Smooth muscle cell (in vitro differentiated cells): ENCODE measurements around the gene MED10. TPM values are rescaled to one million over a fixed set of nuclear protein-coding genes. Genes with fewer than 3 reads are reported as not detected.

Source experiments
- DNase-seq: peaks from one replicate; lab custom pipeline; 2025; ENCODE audit not compliant: unreplicated experiment; lab: John Stamatoyannopoulos, UW
- H2AFZ ChIP-seq: fragments of 200-600 bp; sonication (generic); 2 replicates; pipeline ENCODE4 v1.6.0; 2016; ENCODE audit warnings: antibody characterized with exemption, low read depth, mild to moderate bottlenecking
- H3F3A ChIP-seq: fragments of 200-600 bp; sonication (generic); 2 replicates; pipeline ENCODE4 v1.6.0; 2017; ENCODE audit warnings: antibody characterized with exemption, low read depth
- H3K27ac ChIP-seq: fragments of 200-600 bp; sonication (generic); 2 replicates; pipeline ENCODE4 v1.5.1; 2016; ENCODE audit warnings: low read depth, mild to moderate bottlenecking
- H3K27me3 ChIP-seq: fragments of 200-600 bp; sonication (generic); 2 replicates; pipeline ENCODE4 v1.6.1; 2016; ENCODE audit warnings: low read depth, mild to moderate bottlenecking
- H3K36me3 ChIP-seq: fragments of 200-600 bp; sonication (generic); 2 replicates; pipeline ENCODE4 v1.5.1; 2016; ENCODE audit warnings: low read depth
- H3K4me1 ChIP-seq: fragments of 200-600 bp; sonication (generic); 2 replicates; pipeline ENCODE4 v1.5.1; 2016; ENCODE audit warnings: low read depth
- H3K4me2 ChIP-seq: fragments of 200-600 bp; sonication (generic); 2 replicates; pipeline ENCODE4 v1.6.0; 2016; ENCODE audit warnings: mild to moderate bottlenecking
- H3K4me3 ChIP-seq: fragments of 200-600 bp; sonication (generic); 2 replicates; pipeline ENCODE4 v1.5.1; 2016; ENCODE audit warnings: mild to moderate bottlenecking
- H3K79me2 ChIP-seq: fragments of 200-600 bp; sonication (generic); 2 replicates; pipeline ENCODE4 v1.6.0; 2016; ENCODE audit warnings: low read depth, mild to moderate bottlenecking
- H3K9ac ChIP-seq: fragments of 200-600 bp; sonication (generic); 2 replicates; pipeline ENCODE4 v1.6.0; 2016; ENCODE audit warnings: low read depth
- H3K9me3 ChIP-seq: fragments of 200-600 bp; sonication (generic); replicated peaks from 2 replicates; pipeline ENCODE4 v1.5.1; 2016; ENCODE audit warnings: low read depth
- H4K20me1 ChIP-seq: fragments of 200-600 bp; sonication (generic); 2 replicates; pipeline ENCODE4 v1.6.0; 2016; ENCODE audit warnings: low read depth
- WGBS: methylation state at CpG from one replicate; pipeline ENCODE4 v1.1.7; 2016; ENCODE audit warnings: low lambda C conversion rate; 5-methylcytosine and 5-hydroxymethylcytosine counted together
- polyA plus RNA-seq: library from polyadenylated mRNA; unstranded; fragments of >200 nt; fragmentation: Nextera tagmentation; extraction: Ambion mirVana; gene quantifications from 2 replicates; pipeline ENCODE4 v1.2.1, GENCODE V29; 2016
- total RNA-seq: library from RNA; depleted of rRNA; stranded (reverse); fragments of >200 nt; gene quantifications from 2 replicates; pipeline ENCODE4 v1.2.3, GENCODE V29; 2014
- TF ChIP-seq, protein P1 (sequence below): fragments of 200-600 bp; sonication (generic); IDR thresholded peaks from 2 replicates; pipeline ENCODE4 v1.5.1; 2017; ENCODE audit warnings: borderline replicate concordance, mild to moderate bottlenecking, antibody characterized with exemption; ENCODE audit not compliant: insufficient read depth, poor library complexity, severe bottlenecking

The MED10 gene
- total and polyA plus RNA-seq, 2 experiments from 2014 or later, result 23.0 to 96.2 TPM

DNA sequence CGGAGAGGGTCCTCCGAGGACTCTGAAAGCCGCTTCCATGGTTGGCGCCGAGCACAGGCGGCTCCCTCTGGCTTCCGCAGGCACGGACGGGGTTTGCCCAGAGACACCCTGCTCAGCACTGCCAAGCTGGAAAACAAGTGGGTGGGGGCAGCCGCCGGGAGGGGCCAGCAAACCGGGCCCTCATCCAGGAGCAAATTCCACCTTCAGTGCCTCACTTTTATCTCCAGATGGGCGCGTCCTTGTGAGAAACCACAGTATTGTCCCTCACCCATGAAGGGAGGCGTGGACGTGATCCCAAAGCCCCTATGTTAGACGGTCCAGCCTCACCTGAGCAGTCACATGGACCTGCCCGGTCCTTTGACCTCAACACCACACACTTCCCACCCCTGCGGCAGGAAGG lies 29.0 kb downstream of the MED10 start:
- H3K27ac ChIP-seq, result no peak overlapping the region
- H3K4me1 ChIP-seq, result no peaks in the 10 kb centered on the region
- H3K4me2 ChIP-seq, result no peak overlapping the region
- no peak for DNase-seq
- no peak overlapping the region for H3K9ac ChIP-seq
- H3K36me3 ChIP-seq, result no peaks in the 10 kb centered on the region
- TF ChIP-seq, protein P1, sequence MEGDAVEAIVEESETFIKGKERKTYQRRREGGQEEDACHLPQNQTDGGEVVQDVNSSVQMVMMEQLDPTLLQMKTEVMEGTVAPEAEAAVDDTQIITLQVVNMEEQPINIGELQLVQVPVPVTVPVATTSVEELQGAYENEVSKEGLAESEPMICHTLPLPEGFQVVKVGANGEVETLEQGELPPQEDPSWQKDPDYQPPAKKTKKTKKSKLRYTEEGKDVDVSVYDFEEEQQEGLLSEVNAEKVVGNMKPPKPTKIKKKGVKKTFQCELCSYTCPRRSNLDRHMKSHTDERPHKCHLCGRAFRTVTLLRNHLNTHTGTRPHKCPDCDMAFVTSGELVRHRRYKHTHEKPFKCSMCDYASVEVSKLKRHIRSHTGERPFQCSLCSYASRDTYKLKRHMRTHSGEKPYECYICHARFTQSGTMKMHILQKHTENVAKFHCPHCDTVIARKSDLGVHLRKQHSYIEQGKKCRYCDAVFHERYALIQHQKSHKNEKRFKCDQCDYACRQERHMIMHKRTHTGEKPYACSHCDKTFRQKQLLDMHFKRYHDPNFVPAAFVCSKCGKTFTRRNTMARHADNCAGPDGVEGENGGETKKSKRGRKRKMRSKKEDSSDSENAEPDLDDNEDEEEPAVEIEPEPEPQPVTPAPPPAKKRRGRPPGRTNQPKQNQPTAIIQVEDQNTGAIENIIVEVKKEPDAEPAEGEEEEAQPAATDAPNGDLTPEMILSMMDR, result no peak
- H2AFZ ChIP-seq, result no peak overlapping the region
- H3K9me3 ChIP-seq, result no peaks in the 10 kb centered on the region
- H3K27me3 ChIP-seq, result no peaks in the 10 kb centered on the region
- H4K20me1 ChIP-seq, result no peaks in the 10 kb centered on the region
- no peak overlapping the region for H3K4me3 ChIP-seq
- no peaks in the 10 kb centered on the region for H3K79me2 ChIP-seq
- H3F3A ChIP-seq, result no peaks in the 10 kb centered on the region
- 91% methylated on average over 17 of the region's 19 CpGs for WGBS

- DNase-seq, result no peak
- H3K9ac ChIP-seq, result no peak overlapping the region
- H3K27ac ChIP-seq, result no peak overlapping the region
- H3K4me1 ChIP-seq, result no peaks in the 10 kb centered on the region
- TF ChIP-seq, protein P1, result no peak
- no peaks in the 10 kb centered on the region for H3K79me2 ChIP-seq
- H3K36me3 ChIP-seq, result no peaks in the 10 kb centered on the region
- no peak overlapping the region for H3K4me2 ChIP-seq
- no peaks in the 10 kb centered on the region for H4K20me1 ChIP-seq
- no peaks in the 10 kb centered on the region for H3K27me3 ChIP-seq
- 94% methylated on average over 15 of the region's 15 CpGs for WGBS
- no peak overlapping the region for H3K4me3 ChIP-seq
- H2AFZ ChIP-seq, result no peak overlapping the region
- H3K9me3 ChIP-seq, result no peaks in the 10 kb centered on the region
- no peaks in the 10 kb centered on the region for H3F3A ChIP-seq
Measured at GRCh38 chr5:6348476-6349000, 29.8 kb downstream of the MED10 start.

DNA sequence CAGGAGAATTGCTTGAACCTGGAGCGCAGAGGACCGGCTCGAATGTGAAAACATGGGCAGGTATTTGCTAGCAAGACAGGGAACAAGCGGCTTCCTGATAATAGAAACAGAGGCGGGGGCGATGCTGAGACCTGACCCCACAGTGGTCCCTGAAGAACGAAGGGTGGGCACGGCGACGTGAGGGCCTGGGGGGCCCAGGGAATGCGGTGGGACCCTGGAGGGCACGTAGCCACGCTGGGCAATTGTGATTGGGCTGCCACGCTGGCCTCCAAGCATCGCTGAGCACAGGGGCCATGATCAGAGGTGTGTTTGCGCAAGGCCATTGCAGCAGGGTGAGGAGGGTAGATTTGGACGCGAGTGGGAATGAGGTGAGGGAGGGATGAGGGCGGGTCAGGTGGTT lies 30.7 kb downstream of the MED10 start:
- 93% methylated on average over 19 of the region's 19 CpGs for WGBS

GRCh38 chr5:6347165-6347564 lies 31.2 kb downstream of the MED10 start:
- Histone ChIP-seq H4K20me1 (no peaks in the 10 kb centered on the region), H3K9ac (no peak overlapping the region), H3K27me3 (no peaks in the 10 kb centered on the region), H3K27ac (no peak overlapping the region), H3K79me2 (no peaks in the 10 kb centered on the region), H3K4me1 (no peaks in the 10 kb centered on the region), H3K36me3 (no peaks in the 10 kb centered on the region), H2AFZ (no peak overlapping the region), H3F3A (no peaks in the 10 kb centered on the region), H3K4me2 (no peak overlapping the region), H3K9me3 (no peaks in the 10 kb centered on the region), H3K4me3 (no peak overlapping the region)
- WGBS, result 90% methylated on average over 4 of the region's 4 CpGs
- TF ChIP-seq, protein P1, result no peak
- DNase-seq, result no peak

More for the DNA sequence above, 30.7 kb downstream of the MED10 start:
- Histone ChIP-seq H3K4me3 (no peak overlapping the region), H2AFZ (no peak overlapping the region), H3F3A (no peaks in the 10 kb centered on the region), H3K36me3 (no peaks in the 10 kb centered on the region), H3K27me3 (no peaks in the 10 kb centered on the region), H3K4me1 (no peaks in the 10 kb centered on the region), H3K9ac (no peak overlapping the region), H3K4me2 (no peak overlapping the region), H4K20me1 (no peaks in the 10 kb centered on the region), H3K9me3 (no peaks in the 10 kb centered on the region), H3K79me2 (no peaks in the 10 kb centered on the region), H3K27ac (no peak overlapping the region)
- TF ChIP-seq, protein P1, result no peak
- DNase-seq, result no peak
